IMR-90 (cell line): ENCODE results near the gene TOB2. TPM values are rescaled to one million over a fixed set of nuclear protein-coding genes. Genes with fewer than 3 reads are reported as not detected.

Experiments
- ATAC-seq: fragments of 200-7000 bp; cut with Tn5 transposase; 2 replicates; pipeline ENCODE4 v1.9.1; 2020; ENCODE audit warnings: low read depth, mild to moderate bottlenecking, moderate library complexity
- BruUV-seq: library from RNA; stranded (reverse); fragments of 400-500 nt; replicated peaks from 2 replicates; lab custom pipeline; 2021; lab: Mats Ljungman, UMichigan
- CTCF ChIA-PET: fragments of 300-600 bp; formaldehyde crosslinking; extraction: SDS; loops from one replicate; lab custom pipeline; 2021; ENCODE audit warnings: antibody characterized with exemption; lab: Yijun Ruan, JAX
- POLR2A ChIA-PET: fragments of 300-600 bp; sonication (Branson Sonifier 250); formaldehyde crosslinking; loops from one replicate; lab custom pipeline; 2022; ENCODE audit warnings: antibody characterized with exemption; ENCODE audit not compliant: unreplicated experiment; lab: Charles Lee
- DNase-seq: peaks from one replicate; pipeline ENCODE4 v3.0.0; 2013
- H2AFZ ChIP-seq: replicated peaks from 2 replicates; pipeline ENCODE3; 2013; ENCODE audit warnings: low read length, mild to moderate bottlenecking; ENCODE audit not compliant: poor library complexity
- H2AK5ac ChIP-seq: 2 replicates; pipeline ENCODE4 v1.6.1; 2013; ENCODE audit warnings: low read depth, low read length, inconsistent platforms
- H2AK9ac ChIP-seq: replicated peaks from 2 replicates; pipeline ENCODE3; 2013; ENCODE audit warnings: mild to moderate bottlenecking, low read depth, low read length, moderate library complexity; ENCODE audit not compliant: poor library complexity
- H2BK120ac ChIP-seq: 2 replicates; pipeline ENCODE4 v1.6.1; 2013; ENCODE audit warnings: low read depth, low read length, inconsistent platforms
- H2BK15ac ChIP-seq: 3 replicates; pipeline ENCODE4 v1.6.1; 2013; ENCODE audit warnings: low read depth, low read length, inconsistent platforms
- H2BK20ac ChIP-seq: 2 replicates; pipeline ENCODE4 v1.6.1; 2013; ENCODE audit warnings: low read depth, mild to moderate bottlenecking, inconsistent platforms, low read length, moderate library complexity
- H2BK5ac ChIP-seq: 2 replicates; pipeline ENCODE4 v1.6.1; 2013; ENCODE audit warnings: mild to moderate bottlenecking, low read depth, low read length, inconsistent platforms; ENCODE audit not compliant: poor library complexity, severe bottlenecking
- H3K14ac ChIP-seq: replicated peaks from 2 replicates; pipeline ENCODE4 v1.6.1; 2013; ENCODE audit warnings: low read depth, low read length, inconsistent platforms
- H3K18ac ChIP-seq: 2 replicates; pipeline ENCODE4 v1.6.1; 2013; ENCODE audit warnings: low read depth, low read length, control low read depth
- H3K23ac ChIP-seq: 2 replicates; pipeline ENCODE4 v1.6.1; 2013; ENCODE audit warnings: low read depth, low read length, inconsistent platforms
- H3K27ac ChIP-seq: 2 replicates; pipeline ENCODE4 v1.5.1; 2013; ENCODE audit warnings: mild to moderate bottlenecking, control low read depth, low read length; ENCODE audit not compliant: insufficient read depth
- H3K27me3 ChIP-seq: 2 replicates; pipeline ENCODE4 v1.6.1; 2013; ENCODE audit warnings: low read length; ENCODE audit not compliant: control insufficient read depth, insufficient read depth
- H3K36me3 ChIP-seq: 2 replicates; pipeline ENCODE4 v1.6.1; 2013; ENCODE audit warnings: low read length, mixed read lengths; ENCODE audit not compliant: control insufficient read depth, insufficient read depth
- H3K4ac ChIP-seq: 2 replicates; pipeline ENCODE4 v1.6.1; 2013; ENCODE audit warnings: low read depth, low read length, inconsistent platforms
- H3K4me1 ChIP-seq: 2 replicates; pipeline ENCODE4 v1.6.1; 2013; ENCODE audit warnings: low read length, mixed read lengths; ENCODE audit not compliant: control insufficient read depth, insufficient read depth
- H3K4me2 ChIP-seq: 2 replicates; pipeline ENCODE4 v1.6.1; 2013; ENCODE audit warnings: low read depth, mild to moderate bottlenecking, control low read depth, low read length, moderate library complexity
- H3K4me3 ChIP-seq: 2 replicates; pipeline ENCODE4 v1.5.1; 2013; ENCODE audit warnings: low read depth, mild to moderate bottlenecking, control low read depth, low read length, moderate library complexity; ENCODE audit not compliant: insufficient read depth
- H3K56ac ChIP-seq: 2 replicates; pipeline ENCODE4 v1.6.1; 2013; ENCODE audit warnings: low read length, inconsistent platforms; ENCODE audit not compliant: insufficient read depth; ENCODE audit errors: extremely low read depth
- H3K79me1 ChIP-seq, 2 experiments: 2 replicates each; pipeline ENCODE4 v1.6.1; 2013; ENCODE audit warnings: low read length in 2 of 2, inconsistent platforms in 1 of 2, low read depth in 1 of 2
- H3K9ac ChIP-seq: 2 replicates; pipeline ENCODE4 v1.6.1; 2013; ENCODE audit warnings: low read depth, low read length, control low read depth
- H3K9me1 ChIP-seq: 2 replicates; pipeline ENCODE4 v1.6.1; 2013; ENCODE audit warnings: low read length, inconsistent platforms; ENCODE audit not compliant: insufficient read depth
- H3K9me3 ChIP-seq: 2 replicates; pipeline ENCODE4 v1.6.1; 2013; ENCODE audit warnings: low read length; ENCODE audit not compliant: control insufficient read depth, insufficient read depth
- H4K20me1 ChIP-seq: 2 replicates; pipeline ENCODE4 v1.6.1; 2013; ENCODE audit warnings: low read length, inconsistent platforms; ENCODE audit not compliant: insufficient read depth
- H4K5ac ChIP-seq: 2 replicates; pipeline ENCODE4 v1.6.1; 2013; ENCODE audit warnings: mild to moderate bottlenecking, low read depth, low read length, control low read depth
- H4K8ac ChIP-seq, 2 experiments: 2 replicates each; pipeline ENCODE4 v1.6.1; 2013; ENCODE audit warnings: low read depth in 2 of 2, low read length in 2 of 2, control low read depth in 1 of 2, inconsistent platforms in 1 of 2
- H4K91ac ChIP-seq: 2 replicates; pipeline ENCODE4 v1.6.1; 2013; ENCODE audit warnings: low read depth, low read length, inconsistent platforms; ENCODE audit not compliant: insufficient read depth
- BHLHE40 ChIP-seq: fragments of 150-350 bp; IDR thresholded peaks from 2 replicates; pipeline ENCODE4 v1.6.1; 2016; ENCODE audit warnings: mild to moderate bottlenecking, low read depth, low read length
- CEBPB ChIP-seq: IDR thresholded peaks from 2 replicates; pipeline ENCODE4 v1.6.1; 2012; ENCODE audit warnings: low read depth, low read length, improper control_type of control experiment
- CHD1 ChIP-seq: IDR thresholded peaks from 2 replicates; pipeline ENCODE4 v1.6.1; 2012; ENCODE audit warnings: low read depth, low read length, improper control_type of control experiment
- CTCF ChIP-seq: conservative IDR thresholded peaks from 2 replicates; pipeline ENCODE4 v1.5.1; 2012; ENCODE audit warnings: mild to moderate bottlenecking, low read depth, low read length, improper control_type of control experiment
- ELK1 ChIP-seq: fragments of 150-350 bp; IDR thresholded peaks from 2 replicates; pipeline ENCODE4 v1.6.1; 2016; ENCODE audit warnings: low read depth, mild to moderate bottlenecking, low read length, moderate library complexity, borderline replicate concordance
- MAFK ChIP-seq: IDR thresholded peaks from 2 replicates; pipeline ENCODE4 v1.6.1; 2012; ENCODE audit warnings: low read depth, low read length, improper control_type of control experiment
- MAZ ChIP-seq: IDR thresholded peaks from 2 replicates; pipeline ENCODE4 v1.6.1; 2012; ENCODE audit warnings: low read depth, mild to moderate bottlenecking, low read length, improper control_type of control experiment, moderate library complexity, borderline replicate concordance
- MXI1 ChIP-seq: IDR thresholded peaks from 2 replicates; pipeline ENCODE4 v1.6.1; 2012; ENCODE audit warnings: low read depth, mild to moderate bottlenecking, low read length, moderate library complexity, borderline replicate concordance
- NFE2L2 ChIP-seq: fragments of 150-350 bp; IDR thresholded peaks from 2 replicates; pipeline ENCODE4 v1.6.1; 2016; ENCODE audit warnings: low read depth, mild to moderate bottlenecking, low read length
- POLR2A ChIP-seq: IDR thresholded peaks from 2 replicates; pipeline ENCODE4 v1.6.1; 2012; ENCODE audit warnings: mild to moderate bottlenecking, low read depth, low read length
- RAD21 ChIP-seq: IDR thresholded peaks from 2 replicates; pipeline ENCODE4 v1.6.1; 2012; ENCODE audit warnings: low read length, improper control_type of control experiment
- RCOR1 ChIP-seq: IDR thresholded peaks from 2 replicates; pipeline ENCODE4 v1.6.1; 2012; ENCODE audit warnings: mild to moderate bottlenecking, low read length, improper control_type of control experiment; ENCODE audit not compliant: insufficient replicate concordance
- RFX5 ChIP-seq: IDR thresholded peaks from 2 replicates; pipeline ENCODE4 v1.8.0; 2012; ENCODE audit warnings: low read depth, mild to moderate bottlenecking, low read length, moderate library complexity
- SMC3 ChIP-seq: fragments of 150-350 bp; IDR thresholded peaks from 2 replicates; pipeline ENCODE4 v1.6.1; 2016; ENCODE audit warnings: low read depth, mild to moderate bottlenecking, antibody characterized with exemption, low read length, moderate library complexity
- WGBS, 2 experiments: methylation state at CpG; one replicate each; pipeline versions ENCODE4 v1.1.5 to v1.1.7; 2013; ENCODE audit warnings: missing lambda C conversion rate in 2 of 2; ENCODE audit not compliant: insufficient read length in 1 of 2; ENCODE audit errors: extremely low coverage in 2 of 2; 5-methylcytosine and 5-hydroxymethylcytosine counted together
- dilution Hi-C: fragments of 300-500 bp; cut with HindIII; formaldehyde crosslinking; loops from one replicate; pipeline ENCODE4 v1.14.3; 2018; ENCODE audit warnings: low sequenced_read_pairs; ENCODE audit not compliant: unreplicated experiment
- in situ Hi-C: fragments of 300-500 bp; cut with MboI; formaldehyde crosslinking; loops from 3 replicates; pipeline ENCODE4 v1.14.3; 2019; ENCODE audit warnings: low sequenced_read_pairs, inconsistent platforms, mixed read lengths
- intact Hi-C: fragments of 100-400 bp; cut with micrococcal nuclease; formaldehyde crosslinking; loops from 2 replicates; pipeline ENCODE4 v1.10.0; 2022
- polyA plus RNA-seq, 3 experiments: library from polyadenylated mRNA; depleted of rRNA; stranded (reverse); fragments of >200 nt; gene quantifications; 2 replicates each; pipeline ENCODE4 v1.2.3, GENCODE V29; 2012; ENCODE audit warnings: low replicate concordance in 1 of 3
- total RNA-seq: library from RNA; depleted of rRNA; stranded (reverse); fragments of >200 nt; gene quantifications from 2 replicates; pipeline ENCODE4 v1.2.3, GENCODE V29; 2012

Gene TOB2
- total and polyA plus RNA-seq, 2 of the 4 experiments (the other 2 are of a cell fraction) = 17.4 to 23.3 TPM

GRCh38 chr22:41448189-41448808, 1.7 kb upstream of the TOB2 start:
- ChIA-PET CTCF (interaction anchor here (0.9 kb wide), 1 partner anchor 45 kb away, joined by 3 read pairs; no protein-coding TSS in a partner anchor), POLR2A (interaction anchor here (0.6 kb wide), 2 partner anchors 69 kb away, joined by 3 read pairs; no protein-coding TSS in a partner anchor)
- H3K27me3 ChIP-seq = no peaks in the 10 kb centered on the region
- H4K5ac ChIP-seq = peak overlapping the region; percentile 92
- peak overlapping the region; percentile 86 for H3K27ac ChIP-seq
- BruUV-seq = no TSS peak
- peak overlapping the region; percentile 94 for H3K4ac ChIP-seq
- H3K4me2 ChIP-seq = peak overlapping the region; percentile 88
- peak overlapping the region; percentile 79 for H2BK20ac ChIP-seq
- H3K23ac ChIP-seq = peak overlapping the region; percentile 93
- H3K79me1 ChIP-seq = peaks cover 9 to 23% of the 10 kb centered on the region in 2 experiments; a peak in 3 of 4 replicates
- 0% methylated on average over 2 of the region's 28 CpGs; no CpG with 5 or more reads in 1 of the 2 experiments for WGBS, 2 experiments
- peak overlapping the region; percentile 67; the same call in 1 of the 3 replicates for H2BK15ac ChIP-seq
- peak overlapping the region; percentile 94; the same call in 1 of the 2 replicates for H2AK5ac ChIP-seq
- H3K4me3 ChIP-seq = peak overlapping the region; percentile 97
- peak overlapping the region; percentile 90 for H4K91ac ChIP-seq
- peaks cover 2% of the 10 kb centered on the region for H3K36me3 ChIP-seq
- H3K56ac ChIP-seq = peak overlapping the region; percentile 93
- dilution Hi-C loops = no loop called here
- peak overlapping the region; percentile 90 for H2AFZ ChIP-seq
- H2BK5ac ChIP-seq = peak overlapping the region; percentile 75
- DNase-seq (peak; percentile 99), ATAC-seq (peak; percentile 67)
- H3K18ac ChIP-seq = peak overlapping the region; percentile 45
- peaks cover 22% of the 10 kb centered on the region for H4K20me1 ChIP-seq
- in situ Hi-C loops = no loop called here
- H3K4me1 ChIP-seq = peaks cover 3% of the 10 kb centered on the region
- peak overlapping the region; percentile 75 for H3K9ac ChIP-seq
- H3K9me1 ChIP-seq = peaks cover 9% of the 10 kb centered on the region
- peak overlapping the region; percentile 90 for H3K14ac ChIP-seq
- intact Hi-C loops = no loop called here
- H2AK9ac ChIP-seq = peak overlapping the region; percentile 99
- peak overlapping the region; percentile 95 to 99 for H4K8ac ChIP-seq
- peak overlapping the region; percentile 90 for H2BK120ac ChIP-seq
- H3K9me3 ChIP-seq = no peaks in the 10 kb centered on the region
- TF ChIP-seq MAFK = no peak
- TF ChIP-seq ELK1 = no peak
- no peak; the same call in 1 of the 2 replicates for TF ChIP-seq POLR2A
- peak; percentile 95 for TF ChIP-seq RFX5
- no peak for TF ChIP-seq RCOR1
- TF ChIP-seq BHLHE40 = peak; percentile 91
- TF ChIP-seq RAD21 = no peak
- no peak for TF ChIP-seq SMC3
- TF ChIP-seq MAZ = peak; percentile 99
- 0 out of 2 replicates have a peak, but pooled peaks have one; percentile 34 for TF ChIP-seq CEBPB
- no peak for TF ChIP-seq CTCF
- no peak for TF ChIP-seq NFE2L2
- peak; percentile 69 for TF ChIP-seq MXI1
- no peak for TF ChIP-seq CHD1
